Measurements from ENCODE around the gene GPR137B. TPM values are rescaled to one million over a fixed set of nuclear protein-coding genes. Genes with fewer than 3 reads are reported as not detected.

The GPR137B gene
- total and polyA plus RNA-seq, 2 of the 8 experiments (the other 6 are each of a cell fraction or from before 2014, with no cell fraction given), result 6.9 to 7.7 TPM

DNA sequence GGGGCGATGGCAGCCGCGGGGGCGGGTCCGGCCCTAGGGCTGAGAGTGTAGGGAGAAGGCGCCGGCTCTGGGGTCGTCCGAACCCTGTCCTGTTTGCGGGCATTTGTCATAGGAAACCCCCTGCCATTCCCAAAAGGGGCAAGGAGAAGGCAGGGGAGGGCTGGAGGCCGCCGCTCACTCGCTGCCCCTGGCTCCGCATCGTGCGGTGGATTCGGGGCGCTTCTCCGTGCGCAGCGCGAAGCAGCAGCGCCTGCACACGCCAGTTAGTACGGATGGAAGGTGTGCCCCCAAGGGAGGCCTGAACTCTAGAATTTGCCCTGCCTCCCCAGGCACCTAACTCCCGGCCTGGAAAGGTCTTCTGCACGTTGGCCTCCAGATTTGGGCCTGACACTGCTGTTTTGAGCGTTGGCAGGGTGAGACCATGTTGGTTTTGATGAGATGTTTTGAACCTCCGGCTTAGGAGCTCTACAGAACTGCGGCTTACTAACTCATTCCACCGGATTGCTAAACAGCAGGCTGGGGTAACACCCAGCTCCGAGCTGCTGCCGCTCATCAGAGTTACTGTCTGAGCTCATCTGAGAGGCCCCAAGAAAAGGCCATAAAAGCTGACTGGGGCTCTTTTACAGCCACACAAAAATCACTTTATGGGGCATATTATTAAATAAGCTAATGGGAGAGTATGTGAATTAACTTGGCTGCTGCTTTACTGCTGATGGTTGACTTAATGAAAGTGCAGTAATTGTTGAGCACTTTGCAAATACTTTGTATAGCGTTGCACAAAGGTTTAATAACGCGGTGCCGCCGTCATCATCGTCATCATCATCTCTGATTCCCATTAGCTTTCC lies 987 bp downstream of the GPR137B start:
- Histone ChIP-seq H2BK120ac (replicated peaks; ENCODE audit: low read depth, low read length) (no peak overlapping the region), H3K4me1 (replicated peaks in 1 of 4; ENCODE audit: control insufficient read depth in 3 of 4, insufficient read depth in 4 of 4, low read length in 3 of 4) (peaks cover 6 to 11% (median 9%) of the 10 kb centered on the region in 4 experiments), H3K27me3 (replicated peaks in 1 of 4; ENCODE audit: control insufficient read depth in 3 of 4, extremely low read depth in 1 of 4, insufficient read depth in 3 of 4, low read length in 3 of 4) (peaks cover 14 to 50% (median 38%) of the 10 kb centered on the region in 4 experiments), H3K23ac (ENCODE audit: insufficient read length) (no peak overlapping the region), H4K20me1 (replicated peaks in 1 of 2; ENCODE audit: control insufficient read depth in 1 of 2, insufficient read depth in 2 of 2, low read length in 2 of 2) (peaks cover 3 to 18% of the 10 kb centered on the region in 2 experiments), H3K14ac (ENCODE audit: insufficient read length) (no peak overlapping the region), H3K36me3 (ENCODE audit: control insufficient read depth in 2 of 4, insufficient read depth in 4 of 4, low read length in 3 of 4) (no peaks in the 10 kb centered on the region), H4K5ac (ENCODE audit: insufficient read length, low read depth, low read length) (no peak overlapping the region), H2BK15ac (ENCODE audit: low read length) (no peak overlapping the region), H2BK20ac (ENCODE audit: low read length) (no peak overlapping the region), H3K9me3 (ENCODE audit: insufficient read depth in 2 of 2, low read depth in 1 of 2, low read length in 1 of 2) (no peaks in the 10 kb centered on the region), H3K79me2 (ENCODE audit: control insufficient read depth in 1 of 2, insufficient read depth in 2 of 2, low read length in 2 of 2) (no peaks in the 10 kb centered on the region; a peak in 1 of 4 replicates), H3K23me2 (ENCODE audit: low read depth, low read length) (peaks cover 21% of the 10 kb centered on the region), H2AFZ (ENCODE audit: low read length) (no peak overlapping the region), H3K56ac (replicated peaks; ENCODE audit: insufficient read length, low read depth, low read length) (no peak overlapping the region), H3K27ac (ENCODE audit: low read depth, low read length) (no peak overlapping the region), H3K79me1 (ENCODE audit: low read depth, low read length) (no peaks in the 10 kb centered on the region; the same call in 1 of the 2 replicates), H2BK5ac (ENCODE audit: low read depth, low read length) (no peak overlapping the region), H3K4me3 (ENCODE audit: extremely low read depth in 1 of 4, insufficient read depth in 2 of 4, low read depth in 3 of 4, low read length in 4 of 4) (peak overlapping the region; percentile 72 to 93 (median 88)), H2AK5ac (ENCODE audit: low read depth, low read length) (no peak overlapping the region), H3K9ac (replicated peaks in 1 of 4; ENCODE audit: extremely low read depth in 1 of 4, low read depth in 3 of 4, low read length in 3 of 4) (peak overlapping the region in 1 of 4 experiments; percentile 4; a peak in 1 of 7 replicates), H2BK12ac (ENCODE audit: low read depth, low read length) (no peak overlapping the region), H3K4ac (replicated peaks; ENCODE audit: insufficient read length, low read depth, low read length) (no peak overlapping the region), H3K4me2 (ENCODE audit: insufficient read depth in 1 of 2, low read depth in 2 of 2, low read length in 2 of 2) (peak overlapping the region; percentile 90 to 91), H3K18ac (ENCODE audit: extremely low read depth, low read length) (no peak overlapping the region), H4K91ac (replicated peaks; ENCODE audit: insufficient read length, low read length) (no peak overlapping the region), H4K8ac (ENCODE audit: extremely low read depth, insufficient read depth, low read length) (peak overlapping the region; percentile 73; the same call in 1 of the 2 replicates)
- ChIA-PET POLR2A (ENCODE audit: partially characterized antibody) (interaction anchor here (0.9 kb wide), 1 partner anchor 138 kb away, joined by 3 read pairs; no protein-coding TSS in a partner anchor), CTCF (ENCODE audit: partially characterized antibody) (interaction anchor here (0.9 to 2.0 kb wide), 10 partner anchors 12 to 391 kb away, joined by 3 to 8 read pairs (median 4); no protein-coding TSS in a partner anchor)
- WGBS, 2 experiments (ENCODE audit: extremely low coverage in 1 of 2, insufficient coverage in 1 of 2, insufficient read length in 1 of 2, insufficient replicate concordance in 2 of 2, low coverage in 1 of 2, low lambda C conversion rate in 2 of 2, missing lambda C conversion rate in 1 of 2), result 45% methylated on average over 20 of the region's 39 CpGs; no CpG with 5 or more reads in 1 of the 2 experiments
- no peak for FAIRE-seq
- DNase-seq (ENCODE audit: low read depth in 1 of 2, low spot score in 2 of 2), result no peak
- TF ChIP-seq SUZ12 (IDR thresholded peaks at IDR 0.05; ENCODE audit: low read length) (peak; percentile 72), SP2 (IDR thresholded peaks at IDR 0.05; ENCODE audit: low read length) (no peak), TBP (IDR thresholded peaks at IDR 0.05; ENCODE audit: low read depth, low read length) (no peak), MAFK (IDR thresholded peaks at IDR 0.05; ENCODE audit: low read depth, low read length) (no peak), HDAC6 (IDR thresholded peaks at IDR 0.05; ENCODE audit: low read depth, low read length) (no peak), KDM1A (IDR thresholded peaks at IDR 0.05; ENCODE audit: borderline replicate concordance, low read length) (no peak), KDM4A (IDR thresholded peaks at IDR 0.05; ENCODE audit: low read depth, low read length, severe bottlenecking) (peak; percentile 13), CHD1 (IDR thresholded peaks at IDR 0.05; ENCODE audit: low read depth, low read length) (no peak), JUND (IDR thresholded peaks at IDR 0.05; ENCODE audit: low read length) (no peak), SP4 (IDR thresholded peaks at IDR 0.05; ENCODE audit: low read length) (no peak), SIRT6 (IDR thresholded peaks at IDR 0.05; ENCODE audit: low read length) (no peak)
- TF ChIP-seq, protein P1, sequence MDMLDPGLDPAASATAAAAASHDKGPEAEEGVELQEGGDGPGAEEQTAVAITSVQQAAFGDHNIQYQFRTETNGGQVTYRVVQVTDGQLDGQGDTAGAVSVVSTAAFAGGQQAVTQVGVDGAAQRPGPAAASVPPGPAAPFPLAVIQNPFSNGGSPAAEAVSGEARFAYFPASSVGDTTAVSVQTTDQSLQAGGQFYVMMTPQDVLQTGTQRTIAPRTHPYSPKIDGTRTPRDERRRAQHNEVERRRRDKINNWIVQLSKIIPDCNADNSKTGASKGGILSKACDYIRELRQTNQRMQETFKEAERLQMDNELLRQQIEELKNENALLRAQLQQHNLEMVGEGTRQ (IDR thresholded peaks at IDR 0.05; ENCODE audit: low read length), result no peak
